ENCODE data around the gene SIRT5.

SIRT5 gene

DNA sequence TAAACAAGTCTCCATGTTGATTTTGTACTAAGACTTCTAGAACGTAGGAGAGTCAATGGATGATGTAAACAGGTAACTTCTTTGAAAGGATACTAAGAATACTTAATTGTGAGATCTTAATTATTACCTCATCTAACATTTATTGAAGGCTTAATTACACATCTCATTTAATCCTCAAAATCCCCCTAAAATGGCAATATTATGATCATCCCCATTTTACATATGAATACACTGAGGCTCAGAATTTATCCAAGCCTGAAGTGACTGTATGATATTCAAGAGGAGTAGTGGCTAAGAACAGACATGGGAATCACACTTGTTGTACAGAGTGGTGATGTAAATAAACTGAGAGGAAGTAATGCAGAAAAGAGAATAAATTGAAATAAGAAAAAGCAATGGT, 63.6 kb downstream of the SIRT5 start:
- no peak for DNase-seq

DNA sequence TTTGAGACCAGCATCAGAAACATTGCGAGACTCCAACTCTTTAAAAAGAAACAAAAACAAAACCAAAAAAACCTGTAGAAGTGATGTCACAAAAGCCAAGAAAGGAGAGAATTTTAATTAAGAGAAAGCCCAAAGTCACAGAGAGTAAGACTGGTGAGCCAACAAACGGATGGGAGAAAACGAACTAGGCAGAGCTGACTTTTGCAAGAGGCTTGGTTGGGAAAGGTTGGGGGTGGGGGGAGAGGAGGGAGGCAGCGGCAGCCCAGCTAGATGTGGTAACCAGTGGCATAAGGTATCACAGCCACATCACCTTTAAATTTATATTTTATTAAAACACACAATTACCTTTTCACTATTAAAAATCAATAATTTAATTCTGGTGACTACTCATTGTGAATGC, 64.2 kb downstream of the SIRT5 start:
- DNase-seq: no peak

DNA sequence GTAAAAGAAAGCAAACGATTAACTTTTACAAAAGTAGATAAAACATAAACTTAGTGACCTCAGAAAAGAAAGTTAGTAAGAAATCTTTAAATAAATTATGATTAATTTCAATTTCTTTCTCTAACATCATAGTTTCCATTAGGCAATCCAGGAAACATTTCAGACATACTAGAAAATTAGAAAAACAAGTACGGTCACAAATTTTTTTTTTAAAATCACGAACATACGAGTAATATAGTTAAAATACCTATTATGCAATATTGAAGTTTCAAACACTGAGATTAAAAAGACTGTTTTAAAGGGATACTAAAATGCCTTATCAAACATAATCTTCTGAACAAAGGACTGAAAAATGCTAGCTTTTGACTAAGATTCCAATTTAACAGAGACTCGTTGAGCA, 66.9 kb downstream of the SIRT5 start:
- DNase-seq: no peak

DNA sequence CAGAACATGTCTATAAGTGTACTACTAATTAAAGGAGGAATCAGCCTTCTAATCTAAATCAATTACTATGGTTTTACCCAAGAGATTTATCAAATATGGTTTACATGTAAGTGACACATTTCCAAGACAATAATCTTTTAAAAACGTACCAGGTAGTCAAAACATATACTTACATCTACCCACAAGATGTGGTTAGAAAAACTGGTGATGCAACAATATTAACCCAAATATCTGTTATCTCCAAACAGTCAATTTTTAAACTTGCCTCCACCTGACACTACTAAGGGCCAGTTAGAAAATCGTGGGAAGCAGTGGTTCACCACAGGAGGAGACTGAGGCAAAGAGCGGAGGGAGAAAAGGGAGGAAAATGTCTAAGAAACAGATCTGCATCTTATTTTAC, 68.7 kb downstream of the SIRT5 start:
- DNase-seq: no peak

DNA sequence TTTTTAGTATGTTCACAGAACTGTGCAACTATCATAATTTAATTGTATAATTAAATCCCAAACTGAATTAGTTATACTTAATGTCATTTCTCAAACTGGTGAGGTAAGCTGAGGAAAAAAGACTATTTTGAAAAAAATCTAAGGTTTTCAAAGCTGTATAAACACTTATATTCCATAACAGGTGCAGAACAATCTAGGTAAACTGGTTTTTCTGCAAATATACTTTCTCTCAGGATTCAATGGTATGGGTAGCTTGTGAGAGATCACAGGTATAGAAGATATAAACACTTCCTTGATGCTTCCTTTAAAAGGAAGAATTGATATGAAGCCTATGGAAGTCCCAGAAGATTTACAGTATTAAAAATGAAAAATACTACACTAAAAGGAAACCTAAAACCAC, 74.4 kb downstream of the SIRT5 start:
- no peak for DNase-seq

DNA sequence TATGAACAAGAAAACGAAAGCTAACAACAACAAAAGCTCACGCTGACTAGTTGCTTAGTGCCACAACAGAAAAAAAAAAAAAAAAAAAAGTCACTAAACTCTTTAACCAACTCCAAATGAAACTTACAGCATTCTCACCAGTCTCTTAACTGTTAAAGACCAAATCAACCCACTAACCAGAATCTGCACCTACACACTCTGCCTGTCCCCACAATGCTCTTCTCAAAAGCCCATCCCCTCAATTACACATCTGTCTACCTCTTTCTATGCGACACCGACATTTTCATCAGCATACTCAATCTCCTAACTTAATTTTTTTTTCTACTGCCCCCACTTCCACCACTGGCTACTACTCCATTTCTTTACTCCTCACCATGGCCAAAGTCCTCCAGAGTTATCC, 75.0 kb downstream of the SIRT5 start:
- no peak for DNase-seq

DNA sequence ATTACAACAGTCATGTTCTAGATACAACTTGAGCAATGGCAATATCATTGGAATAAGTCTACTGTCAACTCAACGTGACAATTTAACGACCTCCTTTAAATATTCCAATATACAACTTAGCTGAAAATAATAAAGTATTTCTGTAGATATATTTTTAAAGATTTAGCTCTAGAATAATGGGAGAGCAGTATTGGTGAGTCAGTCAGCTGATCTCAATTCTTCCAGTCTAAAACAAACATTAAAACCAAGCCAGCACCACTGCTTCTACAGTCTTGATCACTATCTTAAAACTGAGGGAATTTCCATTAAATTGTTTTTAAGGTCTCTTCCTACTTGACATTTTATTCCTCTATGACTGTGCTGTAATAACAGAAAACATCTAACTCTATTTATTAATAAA, 78.9 kb downstream of the SIRT5 start:
- DNase-seq: no peak

DNA sequence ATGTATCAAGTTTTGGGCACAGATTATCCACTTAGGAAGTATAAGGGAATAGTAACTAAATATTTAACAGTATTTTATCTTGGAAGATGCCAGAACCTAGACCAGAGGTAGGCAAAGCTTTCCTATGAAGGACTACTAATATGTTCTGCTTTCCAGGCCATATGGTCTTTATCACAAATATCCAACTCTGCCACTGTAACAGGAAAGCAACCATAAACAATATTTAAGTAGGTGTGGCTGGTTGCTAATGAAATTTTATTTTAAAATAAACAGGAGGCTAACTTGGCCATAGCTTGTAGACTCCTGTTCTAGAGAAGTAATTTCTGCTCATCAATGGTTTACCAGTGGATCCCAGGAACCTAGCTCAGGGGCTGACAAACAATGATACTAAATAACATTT, 80.1 kb downstream of the SIRT5 start:
- DNase-seq: no peak

DNA sequence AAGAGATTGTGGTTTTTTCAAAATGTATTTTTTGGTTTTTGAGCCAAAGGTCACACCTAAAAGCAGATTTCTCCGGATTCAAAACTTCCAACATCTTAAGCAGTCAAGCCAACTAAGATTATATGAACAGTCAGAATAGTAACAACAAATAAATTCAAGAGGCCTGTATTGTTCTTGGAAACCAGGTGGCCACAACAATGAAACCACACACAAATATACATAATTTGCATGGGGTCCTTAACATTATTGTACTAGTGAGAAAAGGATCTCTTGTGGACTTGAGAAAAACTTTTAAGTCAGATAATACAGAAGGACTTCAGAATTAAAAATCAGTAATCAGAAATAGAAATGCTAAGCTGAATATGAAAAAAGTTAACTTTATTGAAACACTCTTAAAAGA, 81.3 kb downstream of the SIRT5 start:
- no peak for DNase-seq

DNA sequence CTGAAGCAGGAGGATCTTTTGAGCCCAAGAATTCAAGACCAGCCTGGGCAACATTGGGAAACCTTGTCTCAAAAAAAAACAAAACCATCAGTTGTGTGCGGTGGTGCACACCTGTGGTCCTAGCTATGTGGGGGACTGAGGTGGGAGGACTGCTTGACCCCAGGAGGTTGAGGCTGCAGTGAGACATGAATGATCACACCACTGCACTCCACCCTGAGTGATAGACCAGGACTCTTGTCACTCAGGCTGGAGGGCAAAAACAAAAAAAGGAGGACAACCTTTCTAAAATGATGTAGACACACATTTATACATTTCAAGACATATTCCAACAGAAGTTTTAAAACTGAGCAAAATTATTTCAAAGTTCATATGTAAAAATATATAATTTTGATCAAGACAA, 85.9 kb downstream of the SIRT5 start:
- DNase-seq: no peak

DNA sequence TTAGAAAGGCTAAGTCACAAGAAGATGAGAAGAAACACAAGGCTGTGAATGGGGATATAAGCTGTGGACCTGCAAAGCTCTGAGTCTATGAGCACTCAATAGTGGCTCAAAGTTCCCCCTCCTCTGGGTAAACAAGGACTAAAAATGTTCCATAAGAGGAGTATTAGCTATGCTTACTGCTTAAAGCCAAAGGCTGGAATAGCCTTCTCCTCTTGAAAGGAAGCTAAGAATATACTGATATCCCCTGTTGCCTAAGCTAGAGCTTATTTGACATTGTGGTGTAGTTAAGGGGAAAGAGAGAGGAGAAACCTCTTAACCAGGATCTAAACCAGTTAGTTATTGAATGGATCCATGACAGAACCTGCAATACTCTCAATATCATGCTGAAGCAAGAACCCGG, 86.5 kb downstream of the SIRT5 start:
- DNase-seq: no peak

DNA sequence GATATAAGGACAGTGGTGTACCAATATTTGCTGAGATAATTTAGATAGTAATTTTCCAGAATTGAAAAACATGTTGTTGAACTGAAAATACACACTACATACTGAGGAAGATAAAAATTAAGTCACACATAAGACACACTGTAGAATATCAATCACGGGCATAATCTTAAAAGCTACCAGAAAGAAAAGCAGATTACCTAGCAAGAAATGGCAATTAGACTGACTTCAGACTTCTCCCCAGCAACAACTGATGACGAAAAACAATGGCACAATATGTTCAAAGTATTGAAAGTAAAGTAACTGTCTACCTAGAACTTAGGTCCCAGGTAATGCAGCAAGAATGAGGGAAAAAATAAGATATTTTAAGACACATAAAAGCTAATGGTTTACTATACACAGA, 87.2 kb downstream of the SIRT5 start:
- DNase-seq: no peak

DNA sequence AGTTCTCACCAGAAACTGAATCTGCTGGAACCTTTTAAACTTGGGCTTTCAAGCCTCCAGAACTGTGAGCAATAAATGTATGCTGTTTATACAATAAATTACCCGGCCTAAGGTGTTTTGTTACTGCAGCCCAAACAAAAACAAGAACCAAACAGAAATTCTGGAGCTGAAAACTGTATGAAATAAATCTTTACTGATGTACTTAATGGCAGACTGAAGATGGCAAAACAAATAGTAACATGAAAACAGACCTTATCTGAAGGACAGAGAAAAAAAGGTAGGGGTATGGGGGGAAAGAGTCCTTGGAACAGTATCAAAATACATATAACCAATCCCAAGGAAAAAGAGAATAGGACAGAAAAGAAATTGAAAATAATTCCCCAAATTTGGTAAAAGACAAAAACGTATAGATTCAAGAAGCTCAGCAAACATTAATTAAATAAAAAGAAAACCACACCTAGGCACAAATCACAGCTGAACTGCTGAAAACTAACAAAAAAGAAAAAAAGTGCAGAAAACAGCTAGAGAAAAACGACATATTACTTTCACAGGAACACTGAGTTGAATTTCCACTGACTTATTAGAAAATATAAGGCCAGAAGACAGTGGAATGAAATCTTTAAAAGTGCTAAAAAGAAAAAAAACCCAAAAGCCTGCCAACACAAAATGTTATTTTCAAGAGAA, 88.4 kb downstream of the SIRT5 start:
- DNase-seq: no peak

DNA sequence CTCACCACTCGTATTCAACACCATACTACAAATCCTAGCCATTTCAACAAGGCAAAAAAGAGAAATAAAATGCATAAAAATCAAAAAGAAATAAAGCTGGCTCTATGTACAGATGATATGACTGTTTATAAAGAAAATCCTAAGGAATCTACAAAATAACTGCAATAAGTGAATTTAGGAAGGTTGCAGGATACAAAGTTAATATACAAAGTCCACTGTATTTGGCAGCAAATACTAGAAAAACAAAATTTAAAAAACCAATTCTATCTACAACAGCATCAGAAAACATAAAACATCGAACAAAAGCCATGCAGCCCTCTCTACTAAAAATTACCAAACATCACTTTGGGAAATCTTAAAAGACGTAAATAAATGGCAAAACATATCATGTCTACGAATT, 89.6 kb downstream of the SIRT5 start:
- no peak for DNase-seq

Measured in activated T-cell treated with anti-CD3 and anti-CD28 coated beads, Interleukin-2, amount 50 U/mL, for 48 hours (primary cell).